IPS-15b (cell line): ENCODE measurements around the gene PPP1R36.

Experiments
- H3K27me3 ChIP-seq: one replicate; pipeline ENCODE4 v1.6.1; 2013; ENCODE audit warnings: low read length; ENCODE audit not compliant: control insufficient read depth, insufficient read depth
- H3K36me3 ChIP-seq: one replicate; pipeline ENCODE4 v1.6.1; 2013; ENCODE audit warnings: low read length; ENCODE audit not compliant: control insufficient read depth, insufficient read depth
- H3K4me1 ChIP-seq: one replicate; pipeline ENCODE4 v1.6.1; 2013; ENCODE audit warnings: mild to moderate bottlenecking, low read length; ENCODE audit not compliant: control insufficient read depth, insufficient read depth
- H3K4me3 ChIP-seq: one replicate; pipeline ENCODE4 v1.5.1; 2013; ENCODE audit warnings: low read depth, low read length
- H3K9ac ChIP-seq: one replicate; pipeline ENCODE4 v1.6.1; 2013; ENCODE audit warnings: low read depth, mild to moderate bottlenecking, low read length
- H3K9me3 ChIP-seq: one replicate; pipeline ENCODE4 v1.6.1; 2013; ENCODE audit warnings: mild to moderate bottlenecking, low read length; ENCODE audit not compliant: control insufficient read depth, insufficient read depth

The PPP1R36 gene

DNA sequence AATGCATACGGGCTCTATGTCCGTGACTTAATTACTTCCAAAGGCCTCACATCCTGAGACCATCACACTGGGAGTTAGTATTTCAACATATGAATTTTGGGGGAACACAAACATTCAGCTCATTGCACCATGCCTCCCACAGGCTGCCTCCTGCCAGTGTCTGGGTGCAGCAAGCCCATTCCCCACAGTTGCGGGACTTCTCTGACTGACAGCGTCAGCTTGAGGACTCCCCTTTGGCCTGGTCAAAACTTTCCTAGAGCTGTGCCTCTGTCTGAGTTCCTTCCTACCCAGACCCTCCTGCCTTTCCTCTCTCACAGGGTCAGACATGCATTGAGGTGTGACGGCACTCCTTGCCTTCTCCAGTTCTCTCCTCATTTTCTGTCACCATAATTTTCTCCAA is 27.4 kb downstream of the PPP1R36 start:
- Histone ChIP-seq H3K9me3 (no peaks in the 10 kb centered on the region), H3K4me3 (no peak overlapping the region), H3K27me3 (no peaks in the 10 kb centered on the region)

DNA sequence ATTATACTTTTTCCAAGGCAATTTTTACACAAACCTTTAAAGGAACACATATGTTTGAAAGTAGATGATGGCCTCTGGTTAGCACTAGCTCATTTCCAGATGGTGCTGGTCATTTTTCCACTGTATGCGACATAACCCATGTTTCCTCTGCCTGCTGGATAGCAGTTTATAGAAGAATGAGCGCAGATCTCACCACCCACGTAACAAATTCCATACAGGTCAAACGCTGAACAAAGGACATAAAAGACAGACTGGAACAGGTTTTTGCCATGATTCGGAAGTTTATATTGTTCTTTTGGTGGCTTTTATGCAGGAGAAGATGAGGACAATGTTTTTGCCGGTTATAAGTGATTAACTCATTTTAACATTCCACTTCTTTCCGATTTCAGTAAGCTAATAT is 30.7 kb downstream of the PPP1R36 start:
- H3K36me3 ChIP-seq = no peaks in the 10 kb centered on the region
- H3K9ac ChIP-seq = no peak overlapping the region
- H3K4me1 ChIP-seq = peaks cover 10% of the 10 kb centered on the region
- no peaks in the 10 kb centered on the region for H3K27me3 ChIP-seq
- H3K4me3 ChIP-seq = no peak overlapping the region
- H3K9me3 ChIP-seq = no peaks in the 10 kb centered on the region

More for the DNA sequence above, 27.4 kb downstream of the PPP1R36 start:
- Histone ChIP-seq H3K4me1 (peaks cover 15% of the 10 kb centered on the region), H3K9ac (no peak overlapping the region), H3K36me3 (no peaks in the 10 kb centered on the region)

DNA sequence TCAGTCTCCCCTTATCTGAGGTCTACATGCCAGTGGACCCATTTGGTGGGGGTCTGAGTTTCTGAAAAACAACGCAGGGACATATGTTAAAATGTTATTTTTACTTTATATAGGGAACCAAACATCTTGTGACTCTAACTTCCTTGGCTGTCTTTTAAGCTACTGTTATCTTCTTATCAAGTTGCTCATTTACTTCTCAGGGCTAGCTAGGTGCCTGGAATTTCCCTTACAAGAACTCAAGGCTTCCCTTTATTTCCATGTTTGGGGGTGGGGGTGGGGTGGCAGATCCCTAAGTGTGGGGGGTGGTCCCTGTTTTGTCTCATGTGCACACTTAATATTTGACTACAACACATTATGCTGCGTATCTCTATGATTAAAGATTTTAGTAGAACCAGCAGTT is 31.6 kb downstream of the PPP1R36 start:
- H3K27me3 ChIP-seq = no peaks in the 10 kb centered on the region
- H3K36me3 ChIP-seq = no peaks in the 10 kb centered on the region
- peaks cover 10% of the 10 kb centered on the region for H3K4me1 ChIP-seq
- no peak overlapping the region for H3K9ac ChIP-seq
- H3K4me3 ChIP-seq = no peak overlapping the region
- H3K9me3 ChIP-seq = no peaks in the 10 kb centered on the region

DNA sequence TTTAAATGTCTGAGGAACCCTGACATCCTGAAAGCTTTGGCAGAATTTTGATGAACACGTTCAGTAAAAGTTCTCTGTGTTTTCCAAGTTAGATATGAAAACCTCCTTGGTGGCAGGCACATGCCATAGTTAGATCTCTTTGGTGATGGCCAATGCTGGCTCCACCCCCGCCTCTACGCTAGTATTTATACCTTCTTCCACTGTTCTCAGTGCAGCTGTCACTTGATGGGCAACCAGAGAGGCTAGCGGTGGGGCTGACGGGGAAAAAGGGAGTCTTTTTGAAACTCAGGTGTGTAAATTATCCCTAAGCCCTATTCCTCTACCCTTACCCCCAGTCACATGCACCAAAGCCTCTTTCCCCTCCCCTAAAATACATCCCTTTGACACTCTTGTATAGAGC is 32.1 kb downstream of the PPP1R36 start:
- Histone ChIP-seq H3K9me3 (no peaks in the 10 kb centered on the region), H3K27me3 (no peaks in the 10 kb centered on the region), H3K4me1 (peaks cover 10% of the 10 kb centered on the region), H3K9ac (no peak overlapping the region), H3K36me3 (no peaks in the 10 kb centered on the region), H3K4me3 (no peak overlapping the region)

DNA sequence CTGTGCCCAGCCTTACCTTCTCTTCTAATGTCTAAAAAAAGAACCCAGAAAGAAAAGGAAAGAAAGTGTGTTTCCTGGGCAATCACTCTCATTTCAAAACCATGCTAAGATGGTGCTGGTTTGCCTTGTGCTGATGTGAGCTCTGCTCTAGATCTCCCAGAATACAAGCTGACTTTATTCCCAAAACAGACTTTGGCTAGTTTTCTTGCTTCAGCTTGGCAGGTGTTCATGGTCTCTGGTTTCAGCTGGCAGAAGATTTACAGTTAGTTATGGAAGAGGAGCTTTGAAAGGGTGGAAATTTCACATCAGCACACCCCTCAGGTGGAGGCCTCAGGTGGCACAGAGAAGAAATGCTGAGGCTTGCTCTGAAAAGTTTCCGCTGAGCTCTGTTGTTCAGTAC is 34.4 kb downstream of the PPP1R36 start:
- H3K9me3 ChIP-seq = no peaks in the 10 kb centered on the region

DNA sequence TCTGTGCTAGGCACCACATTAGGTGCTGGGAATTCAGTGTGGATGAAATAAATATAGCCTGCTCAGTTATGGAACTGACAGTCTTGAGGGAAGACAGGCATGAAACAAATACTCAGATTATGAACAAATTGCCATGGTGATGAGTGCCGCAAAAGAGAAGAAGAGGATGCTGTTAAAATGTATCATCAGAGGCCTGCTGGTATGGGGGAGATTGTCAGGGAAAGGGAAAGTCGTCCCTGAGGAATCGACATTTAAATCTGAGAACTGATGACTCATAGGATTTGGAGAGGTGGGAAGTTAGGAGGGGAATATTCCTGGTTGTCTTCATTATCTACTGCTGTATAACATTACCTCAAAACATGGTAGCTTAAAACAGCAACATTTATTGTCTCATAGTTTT is 42.0 kb downstream of the PPP1R36 start:
- H3K27me3 ChIP-seq = no peaks in the 10 kb centered on the region
- H3K4me3 ChIP-seq = no peak overlapping the region
- H3K9ac ChIP-seq = no peak overlapping the region
- H3K36me3 ChIP-seq = no peaks in the 10 kb centered on the region
- no peaks in the 10 kb centered on the region for H3K4me1 ChIP-seq
- H3K9me3 ChIP-seq = no peaks in the 10 kb centered on the region

More for the DNA sequence above, 34.4 kb downstream of the PPP1R36 start:
- H3K9ac ChIP-seq = no peak overlapping the region
- no peaks in the 10 kb centered on the region for H3K36me3 ChIP-seq
- H3K27me3 ChIP-seq = no peaks in the 10 kb centered on the region
- H3K4me3 ChIP-seq = no peak overlapping the region
- peaks cover 10% of the 10 kb centered on the region for H3K4me1 ChIP-seq

DNA sequence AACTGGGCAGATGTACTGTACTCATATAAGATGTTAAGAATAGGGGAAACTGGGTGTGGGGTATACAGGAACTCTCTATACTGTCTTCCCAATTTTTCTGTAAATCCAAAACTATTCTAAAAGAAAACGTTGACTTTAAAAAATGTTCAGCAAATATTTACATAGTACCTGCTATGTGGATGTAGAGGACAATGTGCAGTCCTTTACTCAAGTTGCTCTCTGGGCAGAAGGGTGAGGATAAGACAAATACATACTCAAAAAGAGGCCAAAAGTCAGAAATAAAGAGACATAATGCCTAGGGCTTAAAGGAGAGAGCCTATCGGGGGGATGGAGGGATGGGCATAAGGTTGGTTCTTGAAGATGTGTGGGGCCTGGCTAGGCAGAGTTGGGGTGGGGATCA is 44.7 kb downstream of the PPP1R36 start:
- Histone ChIP-seq H3K9me3 (no peaks in the 10 kb centered on the region), H3K4me3 (no peak overlapping the region), H3K36me3 (no peaks in the 10 kb centered on the region), H3K27me3 (no peaks in the 10 kb centered on the region), H3K4me1 (no peaks in the 10 kb centered on the region), H3K9ac (no peak overlapping the region)

DNA sequence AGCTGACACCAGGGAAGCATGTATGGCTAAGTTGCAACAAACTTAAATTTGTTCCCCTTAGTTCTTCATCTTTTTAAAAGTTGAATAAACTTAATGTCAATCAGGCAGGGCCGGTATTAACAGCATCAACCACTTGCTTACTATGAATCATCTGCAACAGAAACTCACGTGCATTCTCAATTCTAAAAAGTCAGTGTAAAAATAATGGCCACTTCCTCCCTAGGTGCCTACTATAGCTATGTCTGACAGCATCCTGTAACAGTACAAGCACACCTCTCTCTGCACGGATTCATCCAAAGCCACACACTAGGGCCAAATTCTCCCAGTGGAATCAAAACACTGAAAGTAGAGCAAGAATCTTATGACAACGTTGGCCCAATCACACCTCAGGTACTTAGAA is 48.6 kb downstream of the PPP1R36 start:
- Histone ChIP-seq H3K4me3 (no peak overlapping the region), H3K4me1 (no peaks in the 10 kb centered on the region), H3K36me3 (no peaks in the 10 kb centered on the region), H3K27me3 (no peaks in the 10 kb centered on the region), H3K9ac (no peak overlapping the region), H3K9me3 (no peaks in the 10 kb centered on the region)

DNA sequence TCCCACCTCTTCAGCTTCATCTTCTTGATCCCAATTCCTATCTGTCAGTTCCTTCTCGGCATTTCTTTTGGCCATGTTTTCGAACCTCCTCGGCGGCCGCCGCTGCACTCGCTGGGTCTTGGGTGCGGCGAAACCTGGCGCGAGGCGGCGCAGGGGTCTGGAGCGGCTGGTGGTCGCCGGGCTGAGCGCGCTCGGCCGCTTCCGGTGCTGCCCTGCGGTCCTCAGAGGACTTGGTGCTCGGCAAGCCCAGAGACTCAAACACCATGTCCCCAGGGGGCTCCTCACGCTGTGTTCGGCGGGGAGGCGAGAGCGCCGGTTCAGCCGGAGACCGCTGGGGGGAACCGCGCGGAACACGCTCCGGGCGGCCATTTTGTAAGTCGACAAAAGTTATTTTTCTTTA is 51.8 kb downstream of the PPP1R36 start:
- Histone ChIP-seq H3K36me3 (no peaks in the 10 kb centered on the region), H3K9me3 (no peaks in the 10 kb centered on the region), H3K4me3 (no peak overlapping the region), H3K4me1 (no peaks in the 10 kb centered on the region), H3K9ac (no peak overlapping the region), H3K27me3 (no peaks in the 10 kb centered on the region)

DNA sequence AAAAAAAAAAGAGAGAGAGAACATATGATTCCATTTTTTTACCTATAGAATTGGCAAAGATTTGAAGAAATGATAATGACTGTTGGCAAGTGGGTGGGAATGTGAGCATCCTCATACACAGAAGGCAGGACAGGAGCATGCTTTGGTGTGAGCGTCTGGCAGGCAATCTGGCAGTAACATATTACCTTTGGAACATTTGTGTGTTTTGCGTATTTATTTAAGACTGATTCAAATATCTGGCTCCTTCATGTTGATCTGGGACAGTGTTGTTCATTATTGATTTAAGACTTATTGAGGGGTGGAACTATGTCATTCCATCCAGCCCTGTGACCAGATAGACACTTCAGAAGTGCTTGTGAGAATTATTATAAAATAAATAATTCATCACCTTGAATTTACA is 53.1 kb downstream of the PPP1R36 start:
- no peak overlapping the region for H3K9ac ChIP-seq
- H3K27me3 ChIP-seq = no peaks in the 10 kb centered on the region
- no peaks in the 10 kb centered on the region for H3K9me3 ChIP-seq
- no peaks in the 10 kb centered on the region for H3K4me1 ChIP-seq
- H3K4me3 ChIP-seq = no peak overlapping the region
- H3K36me3 ChIP-seq = no peaks in the 10 kb centered on the region

DNA sequence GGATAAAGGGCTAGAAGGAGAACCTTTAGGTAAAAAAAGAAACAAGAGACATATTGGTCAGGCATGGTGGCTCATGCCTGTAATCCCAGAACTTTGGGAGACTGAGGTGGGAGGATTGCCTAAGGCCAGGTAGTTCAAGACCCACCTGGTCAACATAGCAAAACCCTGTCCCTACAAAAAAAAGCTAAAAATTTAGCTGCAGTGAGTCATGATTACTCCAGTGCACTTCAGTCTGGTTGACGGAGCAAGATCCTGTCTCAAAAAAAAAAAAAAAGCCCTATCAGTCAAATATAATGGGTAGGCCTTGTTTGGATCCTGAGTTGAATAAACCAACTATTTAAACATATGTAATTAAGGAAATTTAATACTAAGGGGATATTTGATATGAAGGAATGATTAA is 54.2 kb downstream of the PPP1R36 start:
- Histone ChIP-seq H3K9ac (no peak overlapping the region), H3K36me3 (no peaks in the 10 kb centered on the region), H3K4me3 (no peak overlapping the region), H3K9me3 (no peaks in the 10 kb centered on the region), H3K27me3 (no peaks in the 10 kb centered on the region), H3K4me1 (no peaks in the 10 kb centered on the region)

DNA sequence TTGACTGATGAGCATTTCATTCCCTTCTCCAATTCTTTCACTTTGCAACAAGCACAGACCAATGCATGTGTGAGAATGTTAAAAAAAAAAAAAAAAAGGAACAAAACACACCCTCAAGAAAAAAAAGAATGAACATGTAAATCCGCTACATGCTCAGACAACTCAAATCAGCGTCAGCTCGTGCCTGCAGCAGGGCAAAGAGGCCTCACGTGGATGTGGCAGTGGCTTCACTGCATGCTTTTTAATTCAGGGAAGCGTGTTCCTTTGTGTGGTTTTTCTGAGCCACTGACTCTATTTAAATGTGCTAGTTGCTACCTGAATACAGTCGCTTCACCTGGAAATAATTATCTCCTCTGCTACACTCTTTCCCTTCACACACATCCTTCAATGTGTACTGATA is 55.1 kb downstream of the PPP1R36 start:
- no peaks in the 10 kb centered on the region for H3K36me3 ChIP-seq
- no peak overlapping the region for H3K9ac ChIP-seq
- H3K4me3 ChIP-seq = no peak overlapping the region
- H3K4me1 ChIP-seq = no peaks in the 10 kb centered on the region
- no peaks in the 10 kb centered on the region for H3K9me3 ChIP-seq
- H3K27me3 ChIP-seq = no peaks in the 10 kb centered on the region
